GM21515 (cell line): ENCODE results near the gene PPIL6.
"Not testable (repeated sequence)": the region's sequence is repeated elsewhere in the genome, so short reads cannot be mapped to it uniquely, and the experiment has no call there.

Source experiments
- ATAC-seq: cut with Tn5 transposase; IDR thresholded peaks from one replicate; pipeline ENCODE4 v1.9.1; 2021; ENCODE audit not compliant: unreplicated experiment

Gene PPIL6

GRCh38 chr6:109369728-109370127 lies 70.7 kb downstream of the PPIL6 start:
- ATAC-seq, result no peak

GRCh38 chr6:109364382-109365078 lies 75.9 kb downstream of the PPIL6 start:
- ATAC-seq, result not testable (repeated sequence)

GRCh38 chr6:109363753-109364152 lies 76.7 kb downstream of the PPIL6 start:
- no peak for ATAC-seq

GRCh38 chr6:109362102-109362884 lies 78.1 kb downstream of the PPIL6 start:
- ATAC-seq, result no peak

- ATAC-seq, result no peak
Measured at GRCh38 chr6:109360791-109361190, 79.6 kb downstream of the PPIL6 start.

GRCh38 chr6:109360281-109360680 lies 80.1 kb downstream of the PPIL6 start:
- ATAC-seq, result no peak

GRCh38 chr6:109359248-109359647 lies 81.2 kb downstream of the PPIL6 start:
- no peak for ATAC-seq

- ATAC-seq, result no peak
Measured at GRCh38 chr6:109358204-109358603, 82.2 kb downstream of the PPIL6 start.

- ATAC-seq, result no peak
Measured at GRCh38 chr6:109356237-109356636, 84.2 kb downstream of the PPIL6 start.

- no peak for ATAC-seq
Measured at GRCh38 chr6:109351231-109352130, 88.9 kb downstream of the PPIL6 start.

GRCh38 chr6:109349419-109349987 lies 90.9 kb downstream of the PPIL6 start:
- ATAC-seq, result no peak

- no peak for ATAC-seq
Measured at GRCh38 chr6:109348226-109348625, 92.2 kb downstream of the PPIL6 start.

- ATAC-seq, result no peak
Measured at GRCh38 chr6:109347779-109348178, 92.6 kb downstream of the PPIL6 start.

GRCh38 chr6:109345986-109346385 lies 94.4 kb downstream of the PPIL6 start:
- ATAC-seq, result no peak

- ATAC-seq, result no peak
Measured at GRCh38 chr6:109344226-109344625, 96.2 kb downstream of the PPIL6 start.

- ATAC-seq, result no peak
Measured at GRCh38 chr6:109343518-109343917, 96.9 kb downstream of the PPIL6 start.

- ATAC-seq, result no peak
Measured at GRCh38 chr6:109342911-109343310, 97.5 kb downstream of the PPIL6 start.

GRCh38 chr6:109342506-109342905 lies 97.9 kb downstream of the PPIL6 start:
- no peak for ATAC-seq

GRCh38 chr6:109340811-109341210 lies 99.6 kb downstream of the PPIL6 start:
- ATAC-seq, result no peak
